Stimulated activated CD8-positive, alpha-beta memory T cell treated with anti-CD3 and anti-CD28 coated beads, Interleukin-15, amount 100 ng/mL, for 4 hours (primary cell): ENCODE data around the gene SGTA.
"Not testable (repeated sequence)": the region's sequence is repeated elsewhere in the genome, so short reads cannot be mapped to it uniquely, and the experiment has no call there.

ENCODE experiments used
- DNase-seq, 2 donors: peaks; one replicate each; pipeline ENCODE4 v3.0.0-alpha.2; 2020; ENCODE audit warnings: low read depth in 2 of 2

Gene SGTA

DNA sequence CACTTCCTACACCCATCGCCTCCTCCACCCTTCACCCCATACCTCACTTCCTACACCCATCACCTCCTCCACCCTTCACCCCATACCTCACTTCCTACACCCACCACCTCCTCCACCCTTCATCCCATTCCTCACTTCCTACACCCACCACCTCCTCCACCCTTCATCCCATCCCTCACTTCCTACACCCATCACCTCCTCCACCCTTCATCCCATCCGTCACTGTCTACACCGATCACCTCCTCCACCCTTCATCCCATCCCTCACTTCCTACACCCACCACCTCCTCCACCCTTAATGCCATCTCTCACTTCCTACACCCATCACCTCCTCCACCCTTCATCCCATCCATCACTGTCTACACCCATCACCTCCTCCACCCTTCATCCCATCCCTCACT, 69.9 kb downstream of the SGTA start:
- DNase-seq, result not testable (repeated sequence)

DNA sequence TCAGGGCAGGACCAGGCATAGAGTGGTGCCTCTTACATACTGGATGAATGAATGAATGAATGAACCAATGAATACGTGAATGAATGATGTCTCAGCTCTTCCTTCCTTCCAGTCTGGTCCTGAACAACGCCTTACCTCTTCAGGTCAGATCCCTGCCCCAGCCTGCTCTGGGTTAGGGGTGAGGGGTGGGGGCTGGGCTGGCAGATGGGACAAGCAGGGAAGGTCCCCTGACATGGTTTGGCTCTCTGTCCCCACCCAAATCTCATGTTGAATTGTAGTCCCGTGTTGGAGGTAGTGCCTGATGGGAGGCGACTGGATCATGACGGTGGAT, 71.2 kb downstream of the SGTA start:
- no peak for DNase-seq

DNA sequence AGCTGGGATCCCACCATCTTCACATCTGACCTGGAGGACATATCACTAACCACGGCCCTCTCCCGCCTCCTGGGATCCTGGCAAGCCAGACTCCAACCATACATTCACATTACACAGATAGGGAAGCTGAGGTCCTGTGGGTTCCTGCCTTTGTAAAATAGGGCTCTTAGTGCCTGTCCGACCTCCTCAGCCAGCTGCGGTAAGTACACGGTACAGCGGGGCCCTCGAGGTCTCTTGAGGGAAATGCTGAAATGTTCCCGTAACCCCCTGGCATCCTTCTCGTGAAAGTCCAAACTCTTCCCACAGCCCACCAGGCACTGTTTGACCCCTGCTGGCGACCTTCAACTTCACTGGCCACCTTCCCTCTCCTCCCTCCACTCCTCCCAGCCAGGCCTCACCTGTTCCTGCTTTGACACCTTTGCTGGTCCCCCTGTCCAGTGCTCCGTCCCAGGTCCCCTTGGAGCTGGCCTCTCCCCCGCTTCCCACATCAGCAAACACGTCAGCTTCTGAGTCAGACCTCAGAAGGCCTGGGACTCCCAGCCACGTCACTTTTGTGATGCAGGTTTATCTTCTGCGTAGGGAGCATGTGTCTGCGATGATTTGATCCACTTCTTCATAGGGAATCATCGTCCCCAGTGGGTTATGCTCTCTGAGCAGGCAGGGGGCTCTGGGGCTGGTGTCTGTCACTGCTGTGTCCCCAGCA, 71.8 kb downstream of the SGTA start:
- DNase-seq, result no peak

DNA sequence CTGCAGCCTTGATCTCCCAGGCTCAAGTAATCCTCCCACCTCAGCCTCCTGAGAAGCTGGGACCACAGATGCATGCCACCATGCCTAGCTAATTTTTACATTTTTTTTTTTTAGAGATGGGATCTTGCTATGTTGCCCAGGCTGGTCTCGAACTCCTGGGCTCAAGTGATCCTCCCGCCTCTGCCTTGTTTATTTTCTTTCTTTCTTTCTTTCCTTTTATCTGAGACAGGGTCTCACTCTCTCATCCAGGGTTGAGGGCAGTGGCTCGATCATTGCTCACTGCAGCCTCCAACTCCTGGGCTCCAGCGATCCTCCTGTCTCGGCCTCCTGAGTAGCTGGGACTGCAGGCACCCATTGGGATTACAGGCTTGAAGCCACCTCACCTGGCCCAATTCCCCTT, 76.8 kb downstream of the SGTA start:
- DNase-seq, result no peak
